K562 (cell line): ENCODE measurements around the gene SLC25A28. TPM values are rescaled to one million over a fixed set of nuclear protein-coding genes. Genes with fewer than 3 reads are reported as not detected.
A peak's percentile ranks its signal among the peaks of the same experiment; 100 is the strongest.

Source experiments
- ATAC-seq: fragments of 200-7000 bp; cut with Tn5 transposase; 3 replicates; pipeline ENCODE4 v1.9.1; 2020; ENCODE audit warnings: moderate library complexity
- BruUV-seq: library from RNA; stranded (reverse); fragments of 400-500 nt; replicated peaks from 2 replicates; lab custom pipeline; 2021; lab: Mats Ljungman, UMichigan
- CTCF ChIA-PET: fragments of 300-600 bp; formaldehyde crosslinking; extraction: SDS; loops from one replicate; lab custom pipeline; 2021; ENCODE audit warnings: low intra/inter-chr PET ratio; lab: Yijun Ruan, JAX
- POLR2A ChIA-PET: fragments of 300-600, 350-650 bp; sonication (Branson Sonifier 250); formaldehyde crosslinking; extraction: SDS; loops from one replicate; lab custom pipeline; 2021; ENCODE audit warnings: antibody characterized with exemption, inconsistent platforms; lab: Yijun Ruan, JAX
- DNase-seq, 4 experiments: peaks; one replicate each; pipeline versions ENCODE4 v3.0.0 to v3.0.0-alpha.2; 2011 to 2018; ENCODE audit warnings: low spot score in 3 of 4, mixed read lengths in 3 of 4; ENCODE audit errors: extremely low read depth in 1 of 4
- FAIRE-seq: peaks from 2 replicates; lab custom pipeline; 2011; peaks lifted over from hg19 to GRCh38; lab: Jason Lieb, UNC
- H2AFZ ChIP-seq: 2 replicates; pipeline ENCODE4 v1.6.0; 2011; ENCODE audit warnings: low read depth, low read length, control low read depth, inconsistent platforms
- H3K27ac ChIP-seq: fragments of 200-600 bp; 3 replicates; pipeline ENCODE4 v1.8.0; 2011; ENCODE audit warnings: low read depth, mild to moderate bottlenecking, control low read depth, inconsistent platforms, low read length, moderate library complexity, mixed read lengths; ENCODE audit errors: extremely low read depth
- H3K27me3 ChIP-seq, 2 experiments: fragments of 300-600 bp in 1 of 2; 2 replicates in 1 of 2; 3 replicates in 1 of 2; pipeline versions ENCODE4 v1.6.0 to v1.8.0; 2011; ENCODE audit warnings: inconsistent platforms in 2 of 2, low read length in 2 of 2, mild to moderate bottlenecking in 1 of 2, mixed read lengths in 1 of 2, moderate library complexity in 1 of 2; ENCODE audit not compliant: control insufficient read depth in 2 of 2, insufficient read depth in 2 of 2
- H3K36me3 ChIP-seq: fragments of 300-600 bp; 3 replicates; pipeline ENCODE4 v1.8.0; 2011; ENCODE audit warnings: mild to moderate bottlenecking, low read length, inconsistent platforms; ENCODE audit not compliant: control insufficient read depth, insufficient read depth
- H3K4me1 ChIP-seq, 2 experiments: fragments of 200-600 bp in 1 of 2; replicated peaks in 1 of 2; 2 replicates in 1 of 2; 3 replicates in 1 of 2; pipeline versions ENCODE4 v1.5.1 to v1.8.0; 2011; ENCODE audit warnings: inconsistent platforms in 2 of 2, low read length in 2 of 2, mild to moderate bottlenecking in 1 of 2, mixed read lengths in 1 of 2, moderate library complexity in 1 of 2; ENCODE audit not compliant: control insufficient read depth in 2 of 2, insufficient read depth in 2 of 2
- H3K4me2 ChIP-seq: 2 replicates; pipeline ENCODE4 v1.6.1; 2011; ENCODE audit warnings: low read length, control low read depth, inconsistent platforms, mixed read lengths; ENCODE audit not compliant: insufficient read depth
- H3K4me3 ChIP-seq: fragments of 200-600 bp; sonication (generic), shearing (Covaris generic); 2 replicates; pipeline ENCODE4 v1.5.1; 2016; ENCODE audit warnings: control low read depth, inconsistent platforms
- H3K79me2 ChIP-seq: fragments of 200-600 bp; 3 replicates; pipeline ENCODE4 v1.8.0; 2011; ENCODE audit warnings: low read length, inconsistent platforms; ENCODE audit not compliant: control insufficient read depth, insufficient read depth
- H3K9ac ChIP-seq, 2 experiments: 2 replicates each; pipeline versions ENCODE4 v1.6.0 to v1.6.1; 2011; ENCODE audit warnings: low read depth in 2 of 2, low read length in 2 of 2, control low read depth in 1 of 2, inconsistent platforms in 1 of 2, mild to moderate bottlenecking in 1 of 2, mixed read lengths in 1 of 2; ENCODE audit not compliant: insufficient read depth in 1 of 2
- H3K9me1 ChIP-seq: one replicate; pipeline ENCODE4 v1.6.0; 2011; ENCODE audit warnings: inconsistent platforms, mild to moderate bottlenecking, low read length, moderate library complexity; ENCODE audit not compliant: control insufficient read depth, insufficient read depth
- H3K9me3 ChIP-seq: replicated peaks from 2 replicates; pipeline ENCODE4 v1.5.1; 2011; ENCODE audit warnings: low read depth, low read length, inconsistent platforms; ENCODE audit not compliant: control insufficient read depth, insufficient read depth
- H4K20me1 ChIP-seq: replicated peaks from 2 replicates; pipeline ENCODE4 v1.6.1; 2011; ENCODE audit warnings: low read length, inconsistent platforms, mixed read lengths; ENCODE audit not compliant: control insufficient read depth, insufficient read depth
- COPS2 ChIP-seq: fragments of 450-650 bp; conservative IDR thresholded peaks from 2 replicates; pipeline ENCODE4 v1.6.1; 2016; ENCODE audit warnings: mild to moderate bottlenecking, moderate library complexity
- MEIS2 ChIP-seq: fragments of 450-650 bp; IDR thresholded peaks from 2 replicates; pipeline ENCODE4 v1.6.1; 2014; ENCODE audit warnings: mild to moderate bottlenecking; ENCODE audit not compliant: partially characterized antibody
- RAD51 ChIP-seq: fragments of 450-650 bp; IDR thresholded peaks from 2 replicates; pipeline ENCODE4 v1.7.1; 2016; ENCODE audit warnings: low read depth, mild to moderate bottlenecking, borderline replicate concordance
- SNIP1 ChIP-seq: fragments of 450-650 bp; IDR thresholded peaks from 2 replicates; pipeline ENCODE4 v1.7.1; 2017; ENCODE audit warnings: low read depth, mild to moderate bottlenecking
- SREBF1 ChIP-seq: fragments of 150-350 bp; IDR thresholded peaks from 2 replicates; pipeline ENCODE4 v1.6.1; 2014; ENCODE audit warnings: antibody characterized with exemption, low read depth, low read length, borderline replicate concordance
- ZNF830 ChIP-seq: fragments of 250-450 bp; sonication (Bioruptor Pico); IDR thresholded peaks from 2 replicates; pipeline ENCODE4 v1.5.0; 2021; ENCODE audit warnings: mild to moderate bottlenecking
- WGBS: fragments of 100-300 bp; shearing (Covaris generic); methylation state at CpG from one replicate; pipeline ENCODE4 v1.1.6; 2016; ENCODE audit warnings: low coverage, mixed read lengths; ENCODE audit not compliant: insufficient coverage; ENCODE audit errors: missing lambda C conversion rate; 5-methylcytosine and 5-hydroxymethylcytosine counted together
- in situ Hi-C: fragments of 300-500 bp; cut with MboI; formaldehyde crosslinking; loops from 4 replicates; pipeline ENCODE4 v1.15.0; 2018; ENCODE audit warnings: inconsistent platforms, mixed read lengths
- intact Hi-C: fragments of 100-400 bp; cut with micrococcal nuclease; formaldehyde crosslinking; loops from 2 replicates; pipeline ENCODE4 v1.14.2; 2022
- polyA plus RNA-seq, 8 experiments: library from polyadenylated mRNA; depleted of rRNA in 4 of 8; stranded (reverse) in 5 of 8; unstranded in 3 of 8; fragments of >200 nt; fragmentation: Nextera tagmentation in 2 of 8; fragmentation: Illumina TruSeq in 1 of 8; extraction: Ambion mirVana in 2 of 8; extraction: Trizol in 1 of 8; gene quantifications; 2 replicates each; pipeline versions ENCODE4 v1.2.1 to v1.2.3, GENCODE V29; 2011 to 2014; ENCODE audit warnings: inconsistent platforms in 1 of 8, missing spikeins in 1 of 8
- total RNA-seq, 7 experiments: library from RNA; depleted of rRNA in 6 of 7; stranded (reverse); fragments of >200 nt in 6 of 7; fragmentation: Illumina TruSeq in 2 of 7; extraction: Trizol in 2 of 7; gene quantifications; 2 replicates each; pipeline versions ENCODE4 v1.2.1 to v1.2.3, GENCODE V29; 2011 to 2021; ENCODE audit warnings: low replicate concordance in 1 of 7
- TF ChIP-seq, protein P1 (sequence below): sonication (generic); formaldehyde crosslinking; IDR thresholded peaks from 2 replicates; pipeline ENCODE4 v1.8.0; 2023; ENCODE audit warnings: missing genetic modification reagents, mild to moderate bottlenecking, borderline replicate concordance
- TF ChIP-seq, protein P2 (sequence below): sonication (generic); IDR thresholded peaks from 2 replicates; pipeline ENCODE4 v1.6.1; 2016
- TF ChIP-seq, protein P3 (sequence below): fragments of 450-650 bp; conservative IDR thresholded peaks from 2 replicates; pipeline ENCODE4 v1.6.1; 2016; ENCODE audit warnings: missing genetic modification characterization, low read depth, mild to moderate bottlenecking, control low read depth, missing compliant biosample characterization
- TF ChIP-seq, protein P4 (sequence below): fragments of 200-400 bp; formaldehyde crosslinking; IDR thresholded peaks from 2 replicates; pipeline ENCODE4 v1.6.1; 2017; ENCODE audit warnings: mild to moderate bottlenecking, low read depth, low read length, moderate library complexity

The SLC25A28 gene
- total and polyA plus RNA-seq, 9 of the 15 experiments (the other 6 are each of a cell fraction or from before 2014, with no cell fraction given): 6.2 to 32.3 (median 18.8) TPM

DNA sequence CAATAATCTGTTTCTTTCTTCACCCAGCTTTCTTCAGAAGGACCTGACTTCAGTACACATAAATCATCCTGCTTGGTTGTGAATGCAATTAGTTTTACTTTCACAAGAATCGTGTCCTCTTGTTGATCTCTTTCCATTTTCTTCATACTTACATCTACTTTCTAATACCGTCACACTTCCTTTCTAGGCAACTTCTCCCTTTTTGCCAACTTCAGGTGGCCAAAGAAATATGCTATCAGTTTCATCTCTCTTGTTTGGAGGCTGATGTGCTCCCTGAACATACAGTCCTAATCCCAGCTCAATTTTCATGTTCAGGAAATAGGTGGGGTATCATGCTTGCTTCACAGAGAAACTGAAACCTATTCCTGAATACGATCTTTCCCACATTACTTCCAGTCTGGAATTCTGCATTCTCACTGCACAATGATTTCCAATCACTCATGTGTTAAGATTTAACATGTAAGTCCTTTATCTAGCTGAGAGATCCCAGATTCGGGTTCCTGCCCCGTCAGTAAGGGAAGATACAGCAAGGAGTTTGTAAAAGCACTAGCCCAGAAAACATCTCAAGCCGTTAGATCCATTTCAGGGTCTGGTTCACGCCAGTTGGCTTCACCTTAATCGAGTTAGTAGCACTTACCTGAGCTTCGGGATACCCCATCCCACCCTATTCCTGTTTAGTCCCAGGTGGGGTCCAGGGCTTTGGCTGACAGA is 994 bp downstream of the SLC25A28 start:
- peaks cover 12 to 24% of the 10 kb centered on the region in 2 experiments; a peak in 4 of 5 replicates for H3K4me1 ChIP-seq
- H3K36me3 ChIP-seq: peaks cover 27% of the 10 kb centered on the region; the same call in 2 of the 3 replicates
- peak overlapping the region; percentile 99 for H3K27ac ChIP-seq
- DNase-seq (peak in 1 of 4 experiments; percentile 7), ATAC-seq (no peak), FAIRE-seq (peak; percentile 83)
- H3K9ac ChIP-seq: peak overlapping the region; percentile 83 to 98
- in situ Hi-C loops (loop anchor here (5.0 kb wide), 1 partner anchor 93 kb away; no protein-coding TSS in a partner anchor), intact Hi-C loops (no loop called here)
- POLR2A ChIA-PET: interaction anchor here (0.6 to 3.9 kb wide), 6 partner anchors 9 to 558 kb away, joined by 3 to 17 read pairs (median 5); partner anchors contain the start of genes COX15, CUTC, ENTPD7 and GOT1
- CTCF ChIA-PET: no interaction called here
- peaks cover 44% of the 10 kb centered on the region for H3K79me2 ChIP-seq
- H4K20me1 ChIP-seq: no peaks in the 10 kb centered on the region
- BruUV-seq: no TSS peak
- H3K9me3 ChIP-seq: no peaks in the 10 kb centered on the region
- no peaks in the 10 kb centered on the region for H3K27me3 ChIP-seq
- no peaks in the 10 kb centered on the region for H3K9me1 ChIP-seq
- peak overlapping the region; percentile 80 for H3K4me3 ChIP-seq
- 2% methylated on average over 9 of the region's 9 CpGs for WGBS
- H3K4me2 ChIP-seq: peak overlapping the region; percentile 88
- H2AFZ ChIP-seq: 0 out of 2 replicates have a peak overlapping the region, but pooled peaks have one; percentile 32
- TF ChIP-seq SNIP1 (no peak), COPS2 (no peak), SREBF1 (no peak), ZNF830 (CRISPR knock-in tag) (no peak), MEIS2 (peak; percentile 63), RAD51 (no peak)
- TF ChIP-seq, protein P1, sequence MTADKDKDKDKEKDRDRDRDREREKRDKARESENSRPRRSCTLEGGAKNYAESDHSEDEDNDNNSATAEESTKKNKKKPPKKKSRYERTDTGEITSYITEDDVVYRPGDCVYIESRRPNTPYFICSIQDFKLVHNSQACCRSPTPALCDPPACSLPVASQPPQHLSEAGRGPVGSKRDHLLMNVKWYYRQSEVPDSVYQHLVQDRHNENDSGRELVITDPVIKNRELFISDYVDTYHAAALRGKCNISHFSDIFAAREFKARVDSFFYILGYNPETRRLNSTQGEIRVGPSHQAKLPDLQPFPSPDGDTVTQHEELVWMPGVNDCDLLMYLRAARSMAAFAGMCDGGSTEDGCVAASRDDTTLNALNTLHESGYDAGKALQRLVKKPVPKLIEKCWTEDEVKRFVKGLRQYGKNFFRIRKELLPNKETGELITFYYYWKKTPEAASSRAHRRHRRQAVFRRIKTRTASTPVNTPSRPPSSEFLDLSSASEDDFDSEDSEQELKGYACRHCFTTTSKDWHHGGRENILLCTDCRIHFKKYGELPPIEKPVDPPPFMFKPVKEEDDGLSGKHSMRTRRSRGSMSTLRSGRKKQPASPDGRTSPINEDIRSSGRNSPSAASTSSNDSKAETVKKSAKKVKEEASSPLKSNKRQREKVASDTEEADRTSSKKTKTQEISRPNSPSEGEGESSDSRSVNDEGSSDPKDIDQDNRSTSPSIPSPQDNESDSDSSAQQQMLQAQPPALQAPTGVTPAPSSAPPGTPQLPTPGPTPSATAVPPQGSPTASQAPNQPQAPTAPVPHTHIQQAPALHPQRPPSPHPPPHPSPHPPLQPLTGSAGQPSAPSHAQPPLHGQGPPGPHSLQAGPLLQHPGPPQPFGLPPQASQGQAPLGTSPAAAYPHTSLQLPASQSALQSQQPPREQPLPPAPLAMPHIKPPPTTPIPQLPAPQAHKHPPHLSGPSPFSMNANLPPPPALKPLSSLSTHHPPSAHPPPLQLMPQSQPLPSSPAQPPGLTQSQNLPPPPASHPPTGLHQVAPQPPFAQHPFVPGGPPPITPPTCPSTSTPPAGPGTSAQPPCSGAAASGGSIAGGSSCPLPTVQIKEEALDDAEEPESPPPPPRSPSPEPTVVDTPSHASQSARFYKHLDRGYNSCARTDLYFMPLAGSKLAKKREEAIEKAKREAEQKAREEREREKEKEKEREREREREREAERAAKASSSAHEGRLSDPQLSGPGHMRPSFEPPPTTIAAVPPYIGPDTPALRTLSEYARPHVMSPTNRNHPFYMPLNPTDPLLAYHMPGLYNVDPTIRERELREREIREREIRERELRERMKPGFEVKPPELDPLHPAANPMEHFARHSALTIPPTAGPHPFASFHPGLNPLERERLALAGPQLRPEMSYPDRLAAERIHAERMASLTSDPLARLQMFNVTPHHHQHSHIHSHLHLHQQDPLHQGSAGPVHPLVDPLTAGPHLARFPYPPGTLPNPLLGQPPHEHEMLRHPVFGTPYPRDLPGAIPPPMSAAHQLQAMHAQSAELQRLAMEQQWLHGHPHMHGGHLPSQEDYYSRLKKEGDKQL (CRISPR knock-in tag): no peak
- TF ChIP-seq, protein P2, sequence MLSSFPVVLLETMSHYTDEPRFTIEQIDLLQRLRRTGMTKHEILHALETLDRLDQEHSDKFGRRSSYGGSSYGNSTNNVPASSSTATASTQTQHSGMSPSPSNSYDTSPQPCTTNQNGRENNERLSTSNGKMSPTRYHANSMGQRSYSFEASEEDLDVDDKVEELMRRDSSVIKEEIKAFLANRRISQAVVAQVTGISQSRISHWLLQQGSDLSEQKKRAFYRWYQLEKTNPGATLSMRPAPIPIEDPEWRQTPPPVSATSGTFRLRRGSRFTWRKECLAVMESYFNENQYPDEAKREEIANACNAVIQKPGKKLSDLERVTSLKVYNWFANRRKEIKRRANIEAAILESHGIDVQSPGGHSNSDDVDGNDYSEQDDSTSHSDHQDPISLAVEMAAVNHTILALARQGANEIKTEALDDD: peak; percentile 12; the same call in 1 of the 2 replicates
- TF ChIP-seq, protein P3, sequence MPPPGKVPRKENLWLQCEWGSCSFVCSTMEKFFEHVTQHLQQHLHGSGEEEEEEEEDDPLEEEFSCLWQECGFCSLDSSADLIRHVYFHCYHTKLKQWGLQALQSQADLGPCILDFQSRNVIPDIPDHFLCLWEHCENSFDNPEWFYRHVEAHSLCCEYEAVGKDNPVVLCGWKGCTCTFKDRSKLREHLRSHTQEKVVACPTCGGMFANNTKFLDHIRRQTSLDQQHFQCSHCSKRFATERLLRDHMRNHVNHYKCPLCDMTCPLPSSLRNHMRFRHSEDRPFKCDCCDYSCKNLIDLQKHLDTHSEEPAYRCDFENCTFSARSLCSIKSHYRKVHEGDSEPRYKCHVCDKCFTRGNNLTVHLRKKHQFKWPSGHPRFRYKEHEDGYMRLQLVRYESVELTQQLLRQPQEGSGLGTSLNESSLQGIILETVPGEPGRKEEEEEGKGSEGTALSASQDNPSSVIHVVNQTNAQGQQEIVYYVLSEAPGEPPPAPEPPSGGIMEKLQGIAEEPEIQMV: no peak
- TF ChIP-seq, protein P4, sequence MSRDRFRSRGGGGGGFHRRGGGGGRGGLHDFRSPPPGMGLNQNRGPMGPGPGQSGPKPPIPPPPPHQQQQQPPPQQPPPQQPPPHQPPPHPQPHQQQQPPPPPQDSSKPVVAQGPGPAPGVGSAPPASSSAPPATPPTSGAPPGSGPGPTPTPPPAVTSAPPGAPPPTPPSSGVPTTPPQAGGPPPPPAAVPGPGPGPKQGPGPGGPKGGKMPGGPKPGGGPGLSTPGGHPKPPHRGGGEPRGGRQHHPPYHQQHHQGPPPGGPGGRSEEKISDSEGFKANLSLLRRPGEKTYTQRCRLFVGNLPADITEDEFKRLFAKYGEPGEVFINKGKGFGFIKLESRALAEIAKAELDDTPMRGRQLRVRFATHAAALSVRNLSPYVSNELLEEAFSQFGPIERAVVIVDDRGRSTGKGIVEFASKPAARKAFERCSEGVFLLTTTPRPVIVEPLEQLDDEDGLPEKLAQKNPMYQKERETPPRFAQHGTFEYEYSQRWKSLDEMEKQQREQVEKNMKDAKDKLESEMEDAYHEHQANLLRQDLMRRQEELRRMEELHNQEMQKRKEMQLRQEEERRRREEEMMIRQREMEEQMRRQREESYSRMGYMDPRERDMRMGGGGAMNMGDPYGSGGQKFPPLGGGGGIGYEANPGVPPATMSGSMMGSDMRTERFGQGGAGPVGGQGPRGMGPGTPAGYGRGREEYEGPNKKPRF: no peak
